HG03439 (cell line): ENCODE results near the gene RERE.
"Not testable (repeated sequence)": the region's sequence is repeated elsewhere in the genome, so short reads cannot be mapped to it uniquely, and the experiment has no call there.

ENCODE experiments used
- ATAC-seq: cut with Tn5 transposase; IDR thresholded peaks from one replicate; pipeline ENCODE4 v1.9.1; 2021; ENCODE audit warnings: mild to moderate bottlenecking, moderate library complexity; ENCODE audit not compliant: unreplicated experiment

The RERE gene

DNA sequence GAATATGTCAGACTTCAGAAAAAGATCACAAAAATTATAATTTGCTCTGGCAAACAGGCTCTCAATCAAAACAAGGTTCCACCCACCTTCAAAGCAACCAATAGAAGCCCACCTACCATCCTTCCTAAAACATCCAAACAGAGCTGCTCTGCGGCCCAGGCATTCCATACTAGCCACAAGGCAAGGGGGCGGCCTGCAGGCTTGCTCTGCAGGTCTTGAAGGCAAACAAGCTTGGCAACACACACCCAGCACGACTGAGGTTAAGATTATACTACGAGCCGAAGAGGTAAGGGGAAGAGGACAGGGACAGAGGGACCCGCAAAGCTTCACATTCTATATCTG lies 292.3 kb downstream of the RERE start:
- ATAC-seq, result no peak

DNA sequence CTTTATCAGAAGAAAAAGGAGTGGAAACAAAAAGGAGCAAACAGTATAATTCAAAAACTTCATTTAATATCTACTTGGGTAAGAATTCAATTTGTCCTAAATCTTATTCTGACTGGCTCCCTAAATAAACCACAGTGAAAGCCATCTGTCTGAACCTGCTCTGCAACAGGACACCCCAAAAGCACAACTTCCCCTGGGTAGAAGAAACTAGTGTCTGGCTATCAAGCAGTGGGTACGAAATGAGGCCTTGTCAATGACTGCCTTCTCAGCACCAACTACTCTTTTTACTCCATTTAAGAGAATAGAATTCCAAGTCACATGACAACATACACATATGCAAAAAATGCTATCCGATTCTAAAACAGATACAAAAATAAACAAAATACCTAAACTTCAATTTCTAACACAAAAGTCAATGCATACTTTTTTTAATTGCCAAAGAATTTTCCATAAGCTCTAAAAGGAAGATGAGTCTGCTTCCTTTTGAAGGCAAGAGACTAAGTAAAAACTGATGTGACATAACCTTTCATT lies 292.7 kb downstream of the RERE start:
- ATAC-seq, result no peak

DNA sequence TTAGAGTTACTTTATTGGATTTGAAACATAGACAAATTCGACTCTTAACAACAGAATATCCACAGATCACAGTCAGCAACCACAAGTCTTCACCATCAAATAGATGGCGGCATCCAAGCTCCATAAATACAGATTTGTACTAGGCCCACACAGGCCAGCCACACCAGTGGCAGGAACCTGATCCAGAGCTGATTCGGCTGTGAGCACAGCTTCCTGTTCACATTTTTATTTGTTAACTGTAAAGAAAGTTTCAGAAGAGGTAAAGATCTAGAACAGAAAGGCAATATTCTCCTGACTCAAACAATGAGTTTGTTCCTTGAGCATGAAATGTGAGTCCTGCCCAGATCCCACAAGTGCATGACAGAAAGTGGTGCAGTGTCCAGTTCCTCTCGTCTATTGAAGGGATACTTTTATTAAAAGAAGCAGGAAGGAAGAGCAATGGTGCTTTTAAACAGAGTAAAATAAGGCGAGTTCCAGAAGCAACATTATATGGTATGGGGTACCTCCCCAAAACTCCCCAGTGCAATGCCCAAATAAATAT lies 293.7 kb downstream of the RERE start:
- ATAC-seq, result no peak

DNA sequence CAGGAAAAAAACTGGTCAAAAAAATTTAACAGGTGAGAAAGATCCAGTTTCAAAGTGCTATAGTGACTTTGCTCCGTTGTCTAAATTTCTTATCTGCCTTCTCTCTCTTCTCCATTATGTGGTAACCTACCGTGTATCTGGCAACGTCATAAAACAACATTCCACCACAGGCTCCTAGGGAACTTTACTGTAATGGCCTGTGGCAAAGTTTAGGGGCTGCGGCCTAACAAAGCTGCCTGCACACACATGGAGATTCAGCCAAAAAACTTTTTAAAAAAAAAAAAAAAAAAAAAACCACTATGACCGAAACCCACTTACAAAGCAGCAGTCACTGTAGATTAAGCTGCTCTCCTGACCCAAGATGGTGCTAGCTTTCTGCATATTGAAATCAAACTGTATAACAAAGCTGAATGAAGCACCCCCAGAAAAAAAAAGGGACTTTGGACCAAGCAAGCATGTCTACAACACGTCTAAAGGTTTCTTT lies 296.9 kb downstream of the RERE start:
- ATAC-seq, result no peak

DNA sequence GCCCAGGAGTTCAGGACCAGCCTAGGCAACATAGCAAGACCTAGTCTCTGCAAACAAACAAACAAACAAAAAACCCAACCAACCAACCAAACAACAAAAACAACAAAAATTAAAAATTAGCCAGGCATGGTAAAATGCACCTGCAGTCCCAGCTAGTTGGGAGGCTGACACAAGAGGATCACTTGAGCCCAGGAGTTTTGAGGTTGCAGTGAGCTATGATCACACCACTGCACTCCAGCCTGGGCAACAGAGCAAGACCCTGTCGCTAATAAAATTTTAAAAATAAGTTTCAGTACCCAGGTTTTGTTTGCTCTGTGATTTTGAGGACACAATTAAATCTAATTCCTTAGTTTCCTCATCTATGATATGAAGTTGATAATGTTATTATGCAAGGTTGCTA lies 298.3 kb downstream of the RERE start:
- ATAC-seq, result no peak

DNA sequence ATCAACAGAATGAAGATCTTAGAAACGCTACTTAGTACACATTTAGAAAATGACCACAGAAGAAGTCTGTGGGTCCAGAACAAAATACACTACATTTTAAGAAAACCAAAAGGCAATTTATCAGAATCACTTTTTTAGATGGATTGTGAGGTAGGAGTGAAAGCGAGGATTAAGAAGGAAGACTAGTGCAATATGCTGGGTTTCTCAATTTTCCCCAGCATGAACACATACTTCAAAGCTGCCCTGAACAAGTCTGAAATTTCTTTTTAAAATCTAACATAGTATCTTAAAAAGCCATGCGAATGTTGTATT lies 299.0 kb downstream of the RERE start:
- no peak for ATAC-seq

DNA sequence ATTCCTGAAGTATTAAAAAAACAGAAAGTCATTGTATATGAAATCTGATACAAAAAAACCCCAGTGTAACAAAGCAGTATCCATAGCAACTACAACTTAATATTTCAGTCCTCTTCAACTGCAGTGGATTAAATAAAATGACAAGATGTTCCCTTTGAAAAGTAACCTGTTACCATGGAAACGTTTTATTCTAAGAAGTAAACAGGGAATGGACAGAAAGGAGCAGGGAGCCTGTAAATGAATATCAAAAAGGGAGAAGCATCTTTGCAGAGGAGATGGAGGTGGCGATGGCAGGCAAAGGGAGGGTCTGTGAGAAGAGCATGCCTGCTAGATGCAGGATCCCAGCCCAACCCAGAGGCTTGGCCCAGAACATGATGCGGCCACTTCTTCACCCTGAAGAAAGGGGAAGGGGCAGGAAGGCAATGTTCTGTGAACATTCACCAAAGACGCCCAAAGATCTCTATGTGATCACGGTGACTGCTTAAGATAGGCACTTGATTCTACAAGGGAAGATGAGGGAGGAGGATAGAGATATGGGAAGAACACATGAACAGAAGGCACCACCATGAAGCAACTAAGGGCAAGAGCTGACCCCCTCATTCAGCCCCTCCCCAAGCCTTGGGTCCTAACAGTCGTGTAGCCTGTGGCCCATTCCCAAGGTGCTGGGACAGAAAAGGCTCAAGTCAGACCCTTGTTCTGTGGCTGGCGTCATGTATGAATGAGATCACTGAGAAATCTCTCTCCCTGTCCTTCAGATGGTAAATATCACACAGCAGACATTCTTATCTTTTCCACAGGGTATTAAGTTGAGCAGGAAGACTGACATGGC lies 299.6 kb downstream of the RERE start:
- ATAC-seq, result no peak

DNA sequence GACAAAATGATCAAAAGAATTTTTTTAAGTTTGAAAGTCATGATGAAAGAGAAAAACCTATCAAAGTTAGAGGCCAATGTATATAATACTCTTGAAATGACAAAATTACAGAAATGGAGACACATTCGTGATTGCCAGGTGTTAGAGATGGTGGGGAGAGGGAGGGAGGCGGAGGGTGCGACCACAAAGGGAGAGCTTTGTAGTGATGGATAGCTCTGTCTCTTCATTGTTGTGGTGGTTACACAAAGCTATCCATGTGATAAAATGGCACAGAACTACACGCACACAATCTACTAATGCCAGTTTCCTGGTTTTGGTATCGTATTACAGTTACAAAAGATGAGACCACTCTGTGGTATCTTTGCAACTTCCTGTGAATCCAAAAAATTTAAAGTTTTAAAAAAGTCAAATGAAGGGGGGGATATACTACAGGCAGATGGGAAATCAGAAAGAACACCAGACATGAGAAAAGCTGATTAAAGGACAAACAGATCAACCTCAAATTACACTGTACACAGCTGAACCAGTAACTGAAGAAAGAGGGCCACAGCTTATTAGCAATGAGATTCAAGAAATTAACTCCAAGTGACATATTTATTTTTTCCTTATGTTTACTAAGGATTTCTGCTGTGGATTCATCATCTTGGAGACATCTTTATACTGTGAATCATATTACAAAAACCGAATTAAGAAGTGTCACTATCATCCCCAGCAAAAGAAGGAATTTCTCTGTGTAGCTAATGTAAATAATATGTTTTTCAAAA lies 300.5 kb downstream of the RERE start:
- ATAC-seq, result no peak

DNA sequence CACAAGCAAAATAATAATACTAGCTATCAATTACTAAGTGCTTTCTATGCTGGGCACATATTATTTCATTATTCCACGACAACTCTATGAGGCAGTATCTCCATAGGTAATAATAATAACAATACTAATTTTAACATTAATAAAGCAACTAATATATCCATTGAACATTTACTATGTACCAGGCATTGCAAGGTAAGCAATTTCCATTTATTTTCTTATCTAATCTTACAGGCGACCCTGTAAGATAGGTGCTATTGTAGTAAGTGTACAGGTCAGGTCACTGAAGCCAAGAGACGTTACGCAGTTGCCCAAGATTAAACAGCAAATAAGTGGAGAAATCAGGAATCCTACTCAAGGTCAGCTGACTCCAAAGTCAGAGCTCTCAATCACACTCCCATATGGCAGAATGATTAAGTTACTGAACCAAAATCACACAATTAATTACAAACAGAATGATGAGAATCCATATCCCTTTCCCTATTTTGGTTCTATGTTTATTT lies 301.1 kb downstream of the RERE start:
- ATAC-seq, result no peak

DNA sequence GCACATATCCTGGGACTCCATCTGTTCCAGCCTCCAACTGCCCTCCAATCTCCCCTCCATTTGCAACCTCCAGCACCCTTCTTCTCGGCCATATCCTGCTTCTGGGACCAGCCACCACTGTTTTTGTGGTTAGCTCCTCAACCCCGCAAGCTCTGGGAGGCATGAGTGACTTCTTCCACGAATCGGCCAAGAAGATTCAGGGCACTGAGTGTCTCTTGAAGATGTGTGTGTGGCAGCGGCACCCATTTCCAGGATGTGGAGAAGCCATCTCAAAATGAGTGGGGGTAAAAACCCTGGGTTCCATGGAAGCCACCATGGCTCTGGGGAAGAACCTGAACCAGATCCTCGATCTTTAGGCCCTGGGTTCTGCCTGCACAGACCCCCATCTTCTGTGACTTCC lies 304.9 kb downstream of the RERE start:
- no peak for ATAC-seq

DNA sequence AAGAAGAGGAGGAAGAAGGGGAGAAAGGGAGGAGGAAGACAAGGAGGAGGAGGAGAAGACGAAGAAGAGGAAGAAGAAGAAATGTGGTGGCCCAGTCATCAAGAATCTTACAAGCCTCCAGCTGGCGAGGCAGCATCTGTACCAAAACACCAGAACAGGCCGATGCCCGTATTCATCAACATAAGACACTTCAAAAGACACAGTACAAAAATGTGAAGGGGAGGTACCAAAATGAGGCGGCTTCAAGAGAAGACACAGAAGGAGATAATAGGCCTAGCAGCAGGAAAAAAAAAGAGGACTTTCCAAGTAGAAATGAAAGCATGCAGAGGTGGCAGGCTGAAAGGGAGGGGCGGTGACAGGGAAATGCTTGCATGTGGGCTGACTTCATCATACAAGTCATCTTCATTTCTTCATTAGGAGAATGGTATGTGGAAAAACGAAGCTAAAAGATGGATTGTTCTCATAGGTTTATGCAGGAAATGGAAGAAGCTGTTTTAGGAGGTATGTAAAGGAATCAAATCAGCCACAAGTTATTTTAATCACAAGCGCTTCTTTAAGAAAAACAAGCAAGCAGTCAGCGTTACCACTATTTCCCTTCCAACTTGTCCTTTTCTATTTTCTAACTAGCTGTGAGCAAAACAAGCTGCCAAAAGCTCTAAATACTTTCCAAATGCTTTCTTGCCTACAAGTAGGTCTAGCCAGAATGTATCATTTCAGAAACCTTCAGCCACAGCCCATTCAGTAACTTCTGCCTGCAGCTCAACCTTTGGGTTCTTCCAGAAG lies 307.2 kb downstream of the RERE start:
- no peak for ATAC-seq

DNA sequence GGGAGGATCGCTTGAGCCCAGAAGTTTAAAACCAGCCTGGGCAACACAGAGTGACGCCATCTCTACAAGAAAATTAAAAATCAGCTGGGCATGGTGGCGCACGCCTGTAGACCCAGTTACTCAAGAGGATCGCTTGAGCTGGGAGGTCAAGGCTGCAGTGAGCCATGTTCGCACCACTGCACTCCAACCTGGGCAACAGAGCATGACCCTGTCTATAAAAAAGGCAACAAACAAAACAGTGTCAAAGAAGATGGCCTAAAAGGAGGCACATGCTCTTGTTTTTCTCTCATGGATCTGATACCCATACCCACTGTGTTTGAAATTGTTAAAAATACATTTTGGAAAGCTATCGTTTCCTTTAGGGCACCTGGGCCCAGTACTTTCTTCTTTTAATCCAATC lies 307.9 kb downstream of the RERE start:
- no peak for ATAC-seq

DNA sequence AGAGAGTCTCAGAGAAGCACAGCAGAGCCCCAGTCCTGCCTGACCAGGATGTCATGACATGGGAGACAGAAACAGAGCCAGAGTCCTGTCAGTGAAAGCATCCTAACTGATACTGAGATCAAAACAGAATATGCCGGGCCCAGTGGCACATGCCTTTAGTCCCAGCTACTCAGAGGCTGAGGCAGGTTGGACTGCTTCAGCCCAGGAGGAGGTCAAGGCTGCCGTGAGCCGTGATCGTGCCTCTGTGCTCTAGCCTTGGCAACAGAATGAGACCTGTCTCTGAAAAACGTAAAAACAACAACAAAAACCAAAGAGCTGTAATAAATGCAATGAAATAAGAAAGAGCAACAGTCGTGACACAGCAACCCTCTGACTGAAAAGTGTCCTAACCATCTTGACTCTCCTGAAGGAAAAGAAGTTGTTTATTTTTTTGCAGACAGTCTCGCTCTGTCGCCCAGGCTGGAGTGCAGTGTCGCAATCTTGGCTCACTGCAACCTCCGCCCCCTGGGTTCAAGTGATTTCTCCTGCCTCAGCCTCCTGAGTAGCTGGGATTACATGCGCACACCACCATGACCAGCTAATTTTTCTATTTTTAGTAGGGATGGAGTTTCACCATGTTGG lies 310.3 kb downstream of the RERE start:
- ATAC-seq, result no peak

DNA sequence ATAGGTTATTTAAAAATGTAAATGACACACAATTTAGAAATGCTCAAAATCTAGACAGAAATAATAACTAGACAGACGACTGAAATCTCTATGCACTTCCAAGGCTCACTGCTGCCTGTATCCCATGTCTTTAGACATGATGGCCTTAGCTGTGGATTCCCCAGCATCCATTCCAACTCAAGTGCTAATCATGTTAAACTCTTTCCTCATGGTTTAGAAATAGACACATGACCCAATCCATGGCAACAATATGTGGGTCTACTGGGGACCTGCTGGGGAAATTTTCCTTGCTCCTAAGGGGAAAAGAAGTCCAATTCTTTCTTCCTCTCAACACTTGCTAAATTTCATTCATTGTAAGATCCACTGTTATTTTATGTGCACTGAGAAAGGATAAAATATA lies 311.0 kb downstream of the RERE start:
- no peak for ATAC-seq

DNA sequence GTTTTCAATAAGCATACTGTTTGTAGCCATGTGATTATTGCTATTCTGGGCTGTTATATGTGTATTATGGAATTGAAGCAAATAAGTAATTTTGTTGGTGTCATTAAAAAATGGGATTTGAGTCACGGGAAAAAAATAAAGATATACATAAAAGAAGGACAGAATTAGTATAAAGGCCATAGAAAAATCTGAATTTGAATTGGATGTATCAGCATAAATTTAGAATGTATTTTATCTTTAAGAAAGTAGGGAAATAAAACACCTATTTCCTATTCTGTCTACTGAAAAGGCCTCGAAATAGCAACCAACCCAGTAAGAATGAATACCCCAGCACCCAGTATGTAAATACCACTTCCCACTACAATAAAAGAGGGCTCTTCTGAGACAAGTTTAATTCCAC lies 313.6 kb downstream of the RERE start:
- ATAC-seq, result no peak

DNA sequence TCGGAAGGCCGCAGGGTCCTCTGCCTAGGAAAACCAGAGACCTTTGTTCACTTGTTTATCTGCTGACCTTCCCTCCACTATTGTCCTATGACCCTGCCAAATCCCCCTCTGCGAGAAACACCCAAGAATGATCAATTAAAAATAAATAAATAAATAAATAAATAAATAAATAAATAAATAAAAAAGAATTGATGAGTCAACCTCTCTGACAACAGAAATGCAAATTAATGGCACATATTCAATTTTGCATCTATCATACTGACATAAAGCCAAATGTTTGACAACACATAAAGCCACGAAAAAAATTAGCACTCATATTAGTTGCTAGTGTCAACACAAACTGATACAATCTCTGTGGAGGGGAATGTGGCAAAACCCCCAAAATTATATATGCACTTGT lies 314.5 kb downstream of the RERE start:
- ATAC-seq, result not testable (repeated sequence)

DNA sequence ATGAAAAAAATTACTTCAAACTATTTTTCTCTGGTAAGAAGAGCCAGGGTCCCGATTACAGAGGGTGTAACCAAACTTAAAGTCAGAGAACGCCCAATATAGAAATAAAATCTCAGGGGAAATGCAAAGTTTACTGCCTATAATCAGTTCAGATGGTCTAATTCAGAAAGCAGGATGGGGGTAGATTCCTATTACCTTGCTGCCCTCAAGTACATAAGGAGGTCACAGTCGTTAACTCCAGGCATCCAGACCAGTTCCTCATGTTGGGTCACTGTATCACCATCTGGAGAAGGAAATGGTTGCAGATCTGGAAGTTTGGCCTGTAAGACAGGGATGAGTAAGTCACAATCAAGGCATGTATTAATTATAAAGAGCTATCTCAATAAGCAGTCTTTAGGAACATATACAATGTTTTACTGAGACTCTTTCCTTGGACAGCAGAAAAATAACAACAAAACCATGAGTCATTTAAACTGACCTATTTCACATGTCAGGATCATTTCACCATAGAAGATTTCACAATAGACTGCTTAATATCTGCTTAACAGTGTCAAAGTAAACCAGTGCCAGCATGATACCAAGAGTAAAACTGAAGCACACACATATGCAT lies 320.1 kb downstream of the RERE start:
- ATAC-seq, result no peak

DNA sequence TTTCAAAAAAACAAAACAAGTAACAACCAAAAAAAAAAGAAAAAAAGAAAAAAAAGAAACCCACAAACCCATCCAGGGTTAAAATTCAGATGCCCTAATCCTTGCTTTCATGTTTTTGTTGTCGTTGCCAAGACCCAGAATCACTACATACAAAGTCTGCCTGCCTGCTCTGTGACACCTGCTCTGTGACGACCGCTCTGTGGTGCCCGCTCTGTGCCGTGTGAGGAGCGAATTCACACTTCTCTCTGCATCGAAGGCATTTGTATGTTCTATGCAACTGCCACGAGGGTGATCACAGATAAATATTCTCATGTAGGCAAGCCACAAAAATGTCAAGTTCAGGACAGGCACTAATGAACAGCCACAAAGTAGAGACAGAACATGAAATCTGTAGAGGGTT lies 321.0 kb downstream of the RERE start:
- ATAC-seq, result peak; percentile 47

DNA sequence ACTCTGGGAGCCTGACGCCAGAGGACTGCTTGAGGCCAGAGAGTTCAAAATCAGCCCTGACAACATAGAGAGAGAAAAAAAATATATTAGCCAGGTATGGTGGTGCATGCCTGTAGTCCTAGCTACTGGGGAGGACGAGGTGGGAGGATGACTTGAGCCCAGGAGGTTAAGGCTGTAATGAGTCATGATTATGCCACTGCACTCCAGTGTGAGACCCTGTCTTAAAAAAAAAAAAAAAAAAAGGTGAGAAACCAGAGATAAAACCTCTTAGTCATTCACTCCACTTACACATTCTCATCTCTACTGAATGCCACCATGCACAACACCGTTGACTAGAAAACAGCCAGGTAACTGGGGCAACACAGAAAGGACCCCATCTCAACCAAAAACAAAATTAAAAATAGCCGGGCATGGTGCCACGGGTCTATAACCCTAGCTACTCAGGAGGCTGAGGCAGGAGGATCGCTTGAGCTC lies 321.5 kb downstream of the RERE start:
- ATAC-seq, result peak; percentile 27

DNA sequence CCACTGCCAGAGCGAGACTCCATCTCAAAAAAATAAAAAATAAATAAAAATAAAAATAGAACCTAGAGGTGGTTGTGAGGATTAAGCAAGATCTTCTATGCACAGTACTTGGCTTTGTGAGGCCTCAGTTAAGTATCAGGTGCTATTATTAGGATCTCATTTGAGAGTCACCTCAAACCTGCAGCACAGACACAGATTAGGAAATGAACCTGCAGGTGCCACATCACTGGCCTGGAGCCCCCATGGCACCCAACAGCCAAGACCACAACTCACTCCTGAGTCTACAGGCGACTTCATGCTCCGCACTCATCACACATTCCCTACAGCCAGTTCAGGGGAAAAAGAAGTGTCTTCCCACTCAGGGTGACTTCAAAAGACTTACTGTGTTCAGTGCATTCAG lies 322.8 kb downstream of the RERE start:
- ATAC-seq, result peak; percentile 32
